DMS153 treated with DMSO at 0.1 percent for 48 hours (cell line): ENCODE data around the gene MAP2K7.
"Not testable (repeated sequence)": the region's sequence is repeated elsewhere in the genome, so short reads cannot be mapped to it uniquely, and the experiment has no call there.

Experiments used
- DNase-seq: peaks from one replicate; lab custom pipeline; 2025; ENCODE audit not compliant: unreplicated experiment; lab: John Stamatoyannopoulos, UW

The MAP2K7 gene

DNA sequence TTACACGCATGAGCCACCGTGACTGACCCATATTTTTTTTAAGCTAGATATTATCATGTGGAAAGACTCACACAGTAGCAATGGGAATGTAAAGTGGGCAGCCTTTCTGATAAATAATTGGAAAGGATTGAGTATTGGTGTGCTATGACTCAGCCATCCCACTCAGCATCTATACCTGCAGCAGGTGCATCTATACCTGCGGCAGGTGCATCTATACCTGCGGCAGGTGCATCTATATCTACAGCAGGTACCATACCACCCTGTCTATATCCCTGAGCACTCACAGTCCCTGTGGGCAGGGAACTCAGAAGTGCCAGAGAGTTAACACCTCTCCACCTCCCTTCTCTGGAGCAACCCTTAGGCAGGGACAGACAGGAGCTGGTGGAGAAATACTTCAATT, 20.6 kb upstream of the MAP2K7 start:
- DNase-seq: no peak

DNA sequence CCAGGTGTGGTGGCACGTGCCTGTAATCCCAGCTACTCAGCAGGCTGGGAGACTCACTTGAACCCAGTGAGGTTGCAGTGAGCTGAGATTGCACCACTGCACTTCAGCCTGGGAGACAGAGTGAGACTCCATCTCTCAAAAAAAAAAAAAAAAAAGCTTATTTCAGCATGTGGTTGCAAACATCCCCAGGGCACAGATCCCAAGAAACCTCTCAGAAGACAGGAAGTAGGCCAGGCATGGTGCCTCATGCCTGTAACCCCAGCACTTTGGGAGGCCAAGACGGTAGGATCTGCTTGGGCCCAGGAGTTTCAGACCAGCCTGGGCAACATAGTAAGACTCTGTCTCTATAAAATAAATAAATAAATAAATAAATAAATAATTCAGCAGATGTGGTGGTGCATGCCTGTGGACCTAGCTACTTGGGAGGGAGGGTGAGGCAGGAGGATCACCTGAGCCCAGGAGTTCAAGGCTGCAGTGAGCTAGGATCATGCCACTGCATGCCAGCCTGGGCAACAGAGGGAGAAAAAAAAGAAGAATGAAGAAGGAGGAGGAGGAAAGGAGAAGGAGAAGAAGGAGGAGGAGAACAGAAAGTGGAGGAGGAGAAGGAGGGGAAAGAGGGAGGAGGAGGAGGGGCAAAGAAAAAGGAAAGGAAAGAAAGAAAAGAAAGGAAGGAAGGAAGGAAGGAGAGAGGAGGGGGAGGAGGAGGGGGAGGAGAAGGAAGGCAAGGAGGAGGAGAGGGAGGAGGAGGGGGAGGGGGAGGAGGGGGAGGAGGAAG, 19.7 kb upstream of the MAP2K7 start:
- DNase-seq: no peak

DNA sequence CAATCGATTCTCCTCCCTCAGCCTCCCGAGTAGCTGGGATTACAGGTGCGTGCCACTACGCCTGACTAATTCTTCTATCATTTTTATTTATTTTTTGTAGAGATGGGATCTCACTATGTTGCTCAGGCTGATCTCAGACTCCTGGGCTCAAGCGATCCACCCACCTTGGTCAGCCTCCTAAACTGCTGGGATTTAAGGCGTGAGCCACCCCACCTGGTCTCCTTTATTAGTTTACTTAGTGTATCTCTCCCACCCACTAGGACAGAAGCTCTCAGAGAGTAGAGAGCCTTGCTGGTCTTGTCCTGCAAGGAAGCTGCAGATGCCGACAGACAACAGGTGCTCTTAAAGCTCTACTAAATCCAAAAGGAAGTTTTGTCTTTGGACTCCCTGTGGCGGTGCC, 17.9 kb upstream of the MAP2K7 start:
- DNase-seq: no peak

DNA sequence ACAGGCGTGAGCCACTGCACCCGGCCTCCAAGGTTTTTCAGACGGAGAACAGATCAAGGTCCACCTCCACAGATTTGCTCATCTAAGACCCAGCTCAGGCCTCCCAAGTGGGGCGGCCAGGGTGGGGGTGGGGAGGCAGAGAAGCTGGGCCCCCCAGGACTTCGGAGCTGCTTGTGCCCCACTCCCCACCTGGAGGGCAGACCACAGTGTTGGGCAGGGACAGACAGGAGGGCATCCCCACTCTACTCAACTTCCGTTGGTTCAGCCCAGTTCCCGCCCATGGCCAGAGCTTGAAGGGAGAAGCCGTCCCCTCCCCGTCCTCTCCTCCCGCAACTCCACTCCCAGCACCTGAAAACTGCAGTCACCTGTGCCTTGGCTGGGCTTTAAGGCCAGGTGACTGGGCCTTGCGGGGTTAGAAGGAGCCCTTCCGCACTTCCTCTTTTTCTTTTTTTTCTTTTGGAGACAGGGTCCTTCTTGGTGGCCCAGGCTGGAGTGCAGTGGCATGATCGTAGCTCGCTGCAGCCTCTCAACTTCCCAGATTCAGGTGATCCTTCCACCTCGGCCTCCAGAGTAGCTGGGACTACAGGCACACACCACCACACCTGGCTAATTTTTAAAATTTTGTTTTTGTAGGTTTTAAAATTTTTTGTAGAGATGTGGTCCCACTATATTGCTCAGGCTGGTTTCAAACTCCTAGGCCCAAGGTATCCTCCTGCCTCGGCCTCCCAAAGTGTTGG, 16.1 kb upstream of the MAP2K7 start:
- DNase-seq: no peak

DNA sequence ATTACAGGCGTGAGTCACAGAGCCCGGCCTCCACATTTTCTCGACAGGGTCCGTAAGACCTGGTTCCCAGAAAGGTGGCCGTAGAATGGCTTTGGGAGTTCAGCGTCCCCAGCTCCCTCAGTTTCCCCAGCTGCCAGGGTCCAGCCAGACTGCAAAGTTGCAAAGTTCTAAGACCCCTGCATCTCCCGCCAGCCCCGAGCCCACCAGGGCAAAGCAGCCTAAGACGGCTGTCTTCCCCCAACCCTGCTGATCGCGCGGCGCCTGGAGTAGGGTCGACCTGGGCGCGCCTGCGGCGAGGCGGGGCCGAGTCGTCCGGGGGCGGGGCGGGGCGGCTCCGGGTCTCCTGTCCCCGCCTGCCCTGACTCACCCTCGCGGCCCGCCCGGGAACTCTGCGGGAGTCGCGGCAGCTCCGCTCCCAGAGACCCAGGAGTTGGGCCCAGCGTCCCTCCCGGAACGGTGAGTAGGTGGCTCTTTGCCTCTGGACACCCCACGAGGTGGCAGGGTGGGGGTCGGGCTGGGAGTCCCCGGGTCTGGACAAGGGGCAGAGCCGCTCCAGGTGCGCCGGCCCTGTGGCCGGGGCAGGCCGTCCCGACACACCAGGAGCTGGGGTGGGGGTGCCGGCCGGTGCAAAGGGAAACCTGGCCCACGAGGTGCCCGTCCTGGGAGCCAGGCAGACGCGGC, 15.4 kb upstream of the MAP2K7 start, which contains the start of gene LRRC8E:
Gene LRRC8E (plus strand): TSS at position 366 of the 681 bp plus-strand sequence. CDS start 7,094 bp downstream, outside the sequence.
- no peak for DNase-seq

DNA sequence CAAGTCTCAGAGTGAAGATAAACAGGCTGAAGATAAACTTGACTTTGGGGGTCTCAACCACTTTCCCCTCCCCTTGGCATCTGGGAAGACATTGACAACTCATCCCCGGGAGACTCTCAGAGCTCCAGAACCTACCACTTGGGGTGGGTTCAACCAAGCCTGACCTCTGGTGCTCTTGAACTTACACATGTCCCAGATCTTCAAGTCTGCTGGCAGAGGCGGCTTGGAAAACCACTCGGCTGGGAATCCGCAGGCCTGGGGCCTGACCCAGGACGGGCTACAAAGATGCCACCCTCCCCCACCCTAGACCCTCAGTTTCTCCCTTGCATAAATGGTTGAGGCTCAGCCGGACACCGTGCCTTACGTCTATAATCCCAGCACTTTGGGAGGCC, 14.9 kb upstream of the MAP2K7 start:
- DNase-seq: no peak

DNA sequence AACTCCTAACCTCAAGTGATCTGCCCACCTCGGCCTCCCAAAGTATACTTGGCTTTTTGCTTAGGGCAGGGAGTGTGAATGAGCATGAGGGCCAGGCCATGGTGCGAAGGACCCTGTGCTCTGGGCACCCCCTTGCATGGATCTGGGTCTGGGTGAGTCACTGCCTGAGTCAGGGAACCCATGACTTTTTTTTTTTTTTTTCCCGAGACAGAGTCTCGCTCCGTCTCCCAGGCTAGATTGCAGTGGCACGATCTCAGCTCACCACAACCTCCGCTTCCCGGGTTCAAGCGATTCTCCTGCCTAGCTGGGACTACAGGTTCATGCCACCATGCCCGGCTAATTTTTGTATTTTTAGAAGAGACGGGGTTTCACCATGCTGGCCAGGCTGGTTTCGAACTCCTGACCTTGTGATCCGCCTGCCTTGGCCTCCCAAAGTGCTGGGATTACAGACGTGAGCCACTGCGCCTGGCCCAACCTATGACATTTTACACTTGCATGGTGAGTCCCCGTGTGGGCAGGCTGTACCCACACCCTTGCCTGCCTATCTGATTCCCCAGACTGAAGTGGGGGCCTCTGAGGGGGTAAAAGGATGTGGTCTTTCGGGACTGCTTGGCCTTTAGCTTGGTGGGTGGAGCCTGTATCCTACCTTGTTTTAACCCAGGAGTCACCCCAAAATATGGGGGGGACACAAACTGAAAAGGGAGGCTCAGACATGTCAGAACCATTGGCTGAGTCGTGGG, 10.1 kb upstream of the MAP2K7 start:
- DNase-seq: not testable (repeated sequence)

DNA sequence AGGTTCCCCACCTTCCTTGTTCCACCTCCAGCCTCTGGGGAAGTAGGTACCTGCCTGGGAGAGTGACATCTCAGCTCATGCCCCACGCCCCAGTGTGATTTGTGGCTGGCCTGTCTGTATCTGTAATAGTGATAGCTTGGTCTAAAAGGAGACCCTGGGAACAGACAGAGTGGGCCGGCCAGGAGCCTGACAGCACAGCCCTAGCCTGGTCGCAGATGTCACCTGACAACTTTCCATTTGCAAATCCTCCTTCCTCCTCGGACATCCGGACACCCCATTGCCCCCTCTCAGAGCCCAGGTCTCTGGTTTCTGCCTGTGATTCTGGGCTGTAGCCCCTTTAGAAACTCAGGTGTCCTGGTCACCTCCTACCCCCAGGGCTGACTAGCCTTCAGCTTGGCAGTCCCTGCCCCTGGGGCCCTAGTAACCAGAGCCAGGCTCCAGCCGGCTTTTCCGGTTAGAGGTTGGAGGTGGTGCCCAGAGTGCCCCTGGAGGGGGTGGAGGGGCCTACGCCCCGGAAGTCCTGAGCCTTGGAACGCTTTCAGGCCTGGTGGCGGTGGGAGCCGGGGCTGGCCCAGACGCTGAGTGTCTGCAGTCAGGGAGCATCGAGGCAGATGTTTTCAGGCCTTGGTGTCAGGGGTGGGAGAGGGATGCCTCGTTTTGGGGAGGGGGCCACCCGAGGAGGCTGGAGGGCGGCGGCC, 8.9 kb upstream of the MAP2K7 start:
- no peak for DNase-seq

DNA sequence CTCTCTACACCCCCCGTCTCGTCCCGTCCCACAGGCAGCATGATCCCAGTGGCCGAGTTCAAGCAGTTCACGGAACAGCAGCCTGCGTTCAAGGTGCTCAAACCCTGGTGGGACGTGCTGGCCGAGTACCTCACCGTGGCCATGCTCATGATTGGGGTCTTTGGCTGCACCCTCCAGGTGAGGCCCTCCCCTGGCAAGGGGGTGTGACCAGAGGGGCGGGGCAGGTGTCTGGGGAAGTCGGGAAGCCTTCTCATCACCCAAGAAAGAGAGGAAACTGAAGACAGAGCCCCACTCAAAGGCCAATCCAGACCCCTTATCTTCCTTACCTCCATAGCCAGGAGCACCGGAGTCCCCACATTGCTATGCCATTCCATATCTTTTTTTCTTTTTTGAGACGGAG, 8.1 kb upstream of the MAP2K7 start:
- DNase-seq: no peak

DNA sequence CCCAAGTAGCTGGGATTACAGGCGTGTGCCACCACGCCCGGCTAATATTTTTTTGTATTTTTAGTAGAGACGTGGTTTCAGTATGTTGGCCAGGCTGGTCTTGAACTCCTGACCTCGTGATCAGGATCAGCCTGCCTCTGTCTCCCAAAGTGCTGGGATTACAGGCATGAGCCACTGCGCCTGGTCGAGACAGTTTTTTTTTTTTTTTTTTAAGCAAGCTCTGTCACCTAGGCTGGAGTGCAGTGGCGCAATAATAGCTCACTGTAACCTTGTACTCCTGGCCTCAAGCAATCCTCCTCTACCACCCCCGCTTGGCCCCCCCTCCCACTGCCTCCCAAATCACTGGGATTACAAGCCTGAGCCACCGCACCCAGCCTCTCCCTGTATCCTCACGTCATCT, 6.4 kb upstream of the MAP2K7 start:
- DNase-seq: no peak

DNA sequence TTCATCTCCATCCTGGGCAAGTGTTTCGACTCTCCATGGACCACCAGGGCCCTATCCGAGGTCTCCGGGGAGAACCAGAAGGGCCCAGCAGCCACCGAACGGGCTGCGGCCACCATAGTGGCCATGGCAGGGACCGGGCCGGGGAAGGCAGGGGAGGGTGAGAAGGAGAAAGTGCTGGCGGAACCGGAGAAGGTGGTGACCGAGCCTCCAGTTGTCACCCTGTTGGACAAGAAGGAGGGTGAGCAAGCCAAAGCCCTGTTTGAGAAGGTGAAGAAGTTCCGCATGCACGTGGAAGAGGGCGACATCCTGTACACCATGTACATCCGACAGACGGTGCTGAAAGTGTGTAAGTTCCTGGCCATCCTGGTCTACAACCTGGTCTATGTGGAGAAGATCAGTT, 4.7 kb upstream of the MAP2K7 start:
- no peak for DNase-seq

DNA sequence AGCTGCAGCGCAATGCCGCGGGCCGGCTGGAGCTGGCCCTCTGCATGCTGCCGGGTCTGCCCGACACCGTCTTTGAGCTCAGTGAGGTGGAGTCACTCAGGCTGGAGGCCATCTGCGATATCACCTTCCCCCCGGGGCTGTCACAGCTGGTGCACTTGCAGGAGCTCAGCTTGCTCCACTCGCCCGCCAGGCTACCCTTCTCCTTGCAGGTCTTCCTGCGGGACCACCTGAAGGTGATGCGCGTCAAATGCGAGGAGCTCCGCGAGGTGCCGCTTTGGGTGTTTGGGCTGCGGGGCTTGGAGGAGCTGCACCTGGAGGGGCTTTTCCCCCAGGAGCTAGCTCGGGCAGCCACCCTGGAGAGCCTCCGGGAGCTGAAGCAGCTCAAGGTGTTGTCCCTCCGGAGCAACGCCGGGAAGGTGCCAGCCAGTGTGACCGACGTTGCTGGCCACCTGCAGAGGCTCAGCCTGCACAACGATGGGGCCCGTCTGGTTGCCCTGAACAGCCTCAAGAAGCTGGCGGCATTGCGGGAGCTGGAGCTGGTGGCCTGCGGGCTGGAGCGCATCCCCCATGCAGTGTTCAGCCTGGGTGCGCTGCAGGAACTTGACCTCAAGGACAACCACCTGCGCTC, 3.8 kb upstream of the MAP2K7 start:
- DNase-seq: no peak

DNA sequence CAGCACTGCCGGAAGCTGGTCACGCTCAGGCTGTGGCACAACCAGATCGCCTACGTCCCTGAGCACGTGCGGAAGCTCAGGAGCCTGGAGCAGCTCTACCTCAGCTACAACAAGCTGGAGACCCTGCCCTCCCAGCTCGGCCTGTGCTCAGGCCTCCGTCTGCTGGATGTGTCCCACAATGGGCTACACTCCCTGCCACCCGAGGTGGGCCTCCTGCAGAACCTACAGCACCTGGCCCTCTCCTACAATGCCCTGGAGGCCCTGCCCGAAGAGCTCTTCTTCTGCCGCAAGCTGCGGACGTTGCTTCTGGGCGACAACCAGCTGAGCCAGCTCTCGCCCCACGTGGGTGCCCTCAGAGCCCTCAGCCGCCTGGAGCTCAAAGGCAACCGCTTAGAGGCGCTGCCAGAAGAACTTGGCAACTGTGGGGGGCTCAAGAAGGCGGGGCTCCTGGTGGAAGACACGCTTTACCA, 3.2 kb upstream of the MAP2K7 start:
- DNase-seq: no peak

DNA sequence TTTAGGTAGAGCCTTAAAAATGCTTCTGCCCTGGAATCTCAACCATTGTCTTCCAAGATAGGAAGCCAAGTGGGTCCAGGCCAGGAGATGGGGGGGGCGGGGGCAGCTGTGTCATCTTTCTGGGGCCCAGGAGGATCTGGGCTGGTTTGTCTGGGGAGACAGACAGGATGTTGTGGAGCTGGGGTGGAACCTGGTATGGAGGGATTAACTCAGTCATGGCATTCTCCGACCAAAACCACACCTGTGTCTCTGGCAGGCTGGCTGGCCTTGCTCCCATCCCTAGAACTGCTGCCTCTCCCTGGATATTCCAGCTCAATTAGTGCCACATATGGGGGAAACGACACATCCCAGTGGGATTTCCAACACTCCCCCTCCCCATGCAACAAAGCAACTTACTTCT, 2.7 kb upstream of the MAP2K7 start:
- no peak for DNase-seq

DNA sequence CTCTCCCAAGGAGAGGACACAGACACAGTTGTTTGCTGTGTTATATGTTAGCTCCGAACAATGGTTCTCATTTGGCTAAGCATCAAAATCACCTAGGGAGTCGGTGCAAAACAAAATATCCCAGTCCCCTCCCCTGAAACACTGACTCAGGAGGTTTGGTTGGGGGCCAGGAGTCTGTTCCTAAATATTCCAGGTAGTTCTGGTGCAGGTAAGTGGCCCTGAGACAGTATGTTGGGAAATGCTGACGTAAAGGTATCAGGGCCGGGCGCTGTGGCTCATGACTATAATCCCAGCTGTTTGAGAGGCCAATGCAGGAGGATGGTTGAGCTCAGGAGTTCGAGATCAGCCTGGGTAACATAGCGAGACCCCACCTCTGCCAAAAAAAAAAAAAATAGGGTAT, 2.3 kb upstream of the MAP2K7 start:
- DNase-seq: no peak

DNA sequence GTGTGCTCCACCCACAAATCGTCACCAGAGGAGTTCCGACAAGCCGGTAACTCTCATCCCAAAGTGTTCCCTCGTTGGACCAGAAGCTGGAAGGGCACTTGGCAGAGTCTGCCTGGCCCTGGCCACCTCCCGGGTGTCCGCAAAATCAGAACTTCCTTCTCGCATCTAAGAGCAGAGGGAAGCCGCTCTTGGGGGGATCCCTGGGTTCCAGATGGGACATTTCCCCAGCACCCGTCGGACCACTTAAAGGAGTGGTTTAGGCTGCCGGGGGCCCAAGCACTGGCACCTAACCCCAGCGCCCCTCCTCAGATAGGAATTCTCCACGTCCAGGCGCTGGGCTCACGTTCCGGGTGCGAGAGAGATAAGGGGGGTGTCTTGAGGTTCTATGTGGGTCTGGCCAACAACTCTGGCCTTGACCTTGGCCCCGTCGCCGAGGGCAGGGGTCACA, 857 bp upstream of the MAP2K7 start:
- DNase-seq: no peak

DNA sequence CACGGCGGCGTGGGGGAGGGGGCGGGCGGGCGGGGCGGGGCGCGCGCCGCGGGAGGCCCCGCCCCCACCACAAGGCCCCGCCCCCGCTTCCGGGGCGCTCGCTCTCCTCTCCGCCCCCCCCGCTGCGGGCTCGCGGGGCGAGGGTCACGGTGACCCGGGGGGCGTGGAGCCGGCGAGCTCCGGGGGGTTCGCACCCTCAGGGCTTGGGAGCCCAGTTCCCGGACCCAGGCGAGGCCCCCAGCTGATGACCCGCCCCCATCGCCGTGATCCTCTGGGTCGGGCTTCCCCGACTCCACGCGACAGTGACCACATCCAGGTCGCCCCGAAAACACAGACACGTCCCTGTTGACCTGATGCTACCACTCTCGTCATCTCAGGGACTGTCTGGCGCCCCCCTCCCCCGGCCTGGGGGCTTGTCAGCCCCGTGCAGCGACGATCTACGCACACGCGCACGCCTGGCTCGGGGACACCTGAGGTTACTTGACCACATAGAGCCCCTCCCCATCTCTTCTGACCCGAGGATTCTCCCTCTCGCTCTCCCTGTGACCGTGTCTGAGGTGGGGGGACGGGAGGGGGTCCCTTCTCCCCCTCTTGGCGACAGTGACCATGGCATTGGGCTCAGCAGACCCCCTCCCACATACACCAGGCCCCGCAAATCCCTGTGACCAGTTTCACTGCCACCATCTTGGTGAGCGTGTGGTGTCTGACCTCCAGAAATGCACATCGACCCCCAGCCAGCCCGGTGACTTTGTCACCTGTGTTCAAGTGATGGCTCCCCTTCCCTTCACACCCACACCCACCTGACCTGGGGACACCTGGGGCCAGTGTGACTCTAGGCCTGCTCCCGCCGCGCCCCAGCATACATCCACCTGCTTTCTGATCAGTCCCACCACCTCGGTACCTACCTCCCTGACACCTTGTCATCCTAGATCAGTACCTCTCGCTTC, 670 bp downstream of the MAP2K7 start:
- DNase-seq: no peak

DNA sequence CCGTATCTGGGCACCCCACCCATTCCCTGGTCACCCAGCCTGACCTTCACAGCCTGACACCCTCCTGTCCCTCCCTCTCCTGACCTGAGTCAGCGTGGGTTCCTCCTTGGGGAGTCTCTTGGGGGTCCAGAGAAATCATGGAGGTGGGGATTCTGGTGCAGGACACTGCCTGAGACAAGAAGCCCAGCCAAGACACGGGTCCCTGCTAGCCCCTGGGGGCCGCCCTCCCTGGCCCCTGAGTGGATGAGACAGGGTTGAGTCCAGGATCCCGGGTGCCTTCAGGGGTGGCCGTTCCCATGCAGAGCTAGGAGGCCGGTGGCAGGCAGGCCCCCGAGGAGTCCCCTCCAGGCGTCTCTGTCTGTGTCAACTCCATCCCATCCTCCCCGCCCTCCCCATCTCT, 1.6 kb downstream of the MAP2K7 start:
- DNase-seq: no peak

DNA sequence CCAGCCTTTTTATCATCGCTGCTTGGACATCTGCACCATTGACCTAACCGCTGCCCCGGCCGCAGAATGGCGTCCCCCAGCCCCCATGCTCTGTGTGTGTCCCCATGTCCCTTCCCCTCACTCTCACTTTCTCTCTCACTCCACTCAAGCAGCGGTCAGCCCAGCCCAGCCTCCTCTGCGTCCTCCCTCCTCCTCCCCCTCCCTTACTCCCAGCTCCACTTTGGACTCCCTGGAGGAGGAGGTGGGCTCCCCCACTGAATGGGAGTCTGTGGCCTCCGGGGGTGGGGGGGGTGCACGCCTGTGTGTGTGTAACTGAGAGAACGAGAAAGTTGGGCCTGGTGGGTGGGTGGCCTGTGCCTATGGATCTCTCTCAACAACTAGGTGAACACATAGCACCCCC, 2.2 kb downstream of the MAP2K7 start:
- no peak for DNase-seq
